NCI-H524 (cell line): Measurements from ENCODE around the gene TBX6.

Source experiments
- DNase-seq, 2 experiments: peaks; one replicate each; lab custom pipeline; 2025; lab: John Stamatoyannopoulos, UW

TBX6 gene

GRCh38 chr16:30113711-30114333 is 22.1 kb upstream of the TBX6 start:
- DNase-seq: no peak

GRCh38 chr16:30113031-30113710 is 21.4 kb upstream of the TBX6 start, which contains the start of gene GDPD3:
TSS of gene GDPD3 (minus strand) at chr16:30113537. CDS start at chr16:30113478, 59 bp downstream.
- no peak for DNase-seq

GRCh38 chr16:30112197-30113030 is 20.7 kb upstream of the TBX6 start:
- peak in 1 of 2 experiments; percentile 40 for DNase-seq

DNA sequence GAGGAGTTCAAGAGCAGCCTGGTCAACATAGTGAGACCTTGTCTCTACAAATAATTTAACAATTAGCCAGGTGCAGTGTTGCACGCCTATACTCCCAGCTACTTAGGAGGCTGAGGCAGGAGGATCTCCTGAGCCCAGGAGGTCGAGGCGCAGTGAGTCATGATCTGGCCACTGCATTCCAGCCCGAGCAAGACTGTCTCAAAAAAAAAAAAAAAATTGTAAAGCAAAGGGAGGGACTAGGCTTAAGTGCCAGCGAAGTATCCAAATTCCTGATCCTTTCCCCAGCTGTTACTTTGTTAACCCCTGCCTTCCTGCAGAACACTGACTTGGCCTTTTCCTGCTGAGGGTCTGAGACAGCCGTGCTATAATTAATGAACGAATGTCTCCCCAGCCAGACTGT is 18.9 kb upstream of the TBX6 start:
- DNase-seq: peak; percentile 74 to 88

- DNase-seq: no peak
Observed at GRCh38 chr16:30108059-30108850, 16.5 kb upstream of the TBX6 start.

GRCh38 chr16:30104492-30104891 is 12.8 kb upstream of the TBX6 start:
- DNase-seq: no peak

DNA sequence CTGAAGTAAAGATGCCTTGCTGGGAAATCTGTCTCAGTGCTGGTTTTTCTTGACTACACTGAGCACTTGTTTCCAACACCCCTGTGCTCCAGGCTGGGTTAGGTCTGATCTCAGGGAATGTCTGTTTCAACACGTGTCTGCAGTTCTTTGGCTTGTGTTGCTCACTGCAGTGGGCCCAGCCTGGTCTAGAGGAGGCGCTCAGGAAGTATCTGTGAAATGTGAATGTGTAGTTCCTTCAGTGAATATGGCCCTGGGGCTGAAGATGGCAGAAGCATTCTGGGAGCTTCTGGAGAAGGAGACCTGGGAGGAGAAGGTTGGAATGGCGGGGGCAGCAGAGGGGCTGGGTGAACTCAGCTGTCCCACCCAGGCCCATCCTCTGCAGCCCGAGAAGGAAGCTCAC is 12.4 kb upstream of the TBX6 start:
- no peak for DNase-seq

DNA sequence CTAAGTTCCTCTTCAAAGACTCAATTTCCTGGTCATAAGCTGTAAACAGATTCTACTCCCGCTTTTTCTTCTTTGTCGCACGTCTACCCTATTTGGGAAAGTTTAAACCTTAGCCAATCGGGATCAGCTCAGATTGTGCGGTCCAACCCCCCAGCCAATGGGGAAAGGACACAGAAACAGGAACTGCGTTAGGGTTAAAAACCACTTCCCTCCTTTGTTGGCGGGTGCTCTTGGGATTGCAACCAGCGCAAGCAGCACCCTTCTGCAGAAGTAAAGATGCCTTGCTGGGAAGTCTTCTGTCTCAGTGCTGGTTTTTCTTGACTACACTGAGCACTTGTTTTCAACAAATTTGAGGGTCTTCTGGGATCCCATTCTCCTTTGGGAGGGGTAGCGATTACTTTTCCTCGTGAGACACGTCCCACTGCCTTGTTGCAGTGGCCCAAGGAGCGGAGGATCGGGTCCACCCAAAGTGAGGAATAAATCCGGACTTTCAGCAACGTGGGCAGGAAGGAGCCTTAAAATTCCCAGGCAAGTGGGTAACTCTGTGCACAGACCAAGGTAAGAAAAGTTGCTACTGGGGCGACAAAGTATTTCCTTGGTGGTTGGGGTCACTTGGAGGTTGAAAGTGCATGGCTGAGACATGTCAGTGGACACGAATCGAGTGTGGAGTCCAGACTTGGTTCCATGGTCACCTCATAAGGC is 5.3 kb upstream of the TBX6 start:
- no peak for DNase-seq

DNA sequence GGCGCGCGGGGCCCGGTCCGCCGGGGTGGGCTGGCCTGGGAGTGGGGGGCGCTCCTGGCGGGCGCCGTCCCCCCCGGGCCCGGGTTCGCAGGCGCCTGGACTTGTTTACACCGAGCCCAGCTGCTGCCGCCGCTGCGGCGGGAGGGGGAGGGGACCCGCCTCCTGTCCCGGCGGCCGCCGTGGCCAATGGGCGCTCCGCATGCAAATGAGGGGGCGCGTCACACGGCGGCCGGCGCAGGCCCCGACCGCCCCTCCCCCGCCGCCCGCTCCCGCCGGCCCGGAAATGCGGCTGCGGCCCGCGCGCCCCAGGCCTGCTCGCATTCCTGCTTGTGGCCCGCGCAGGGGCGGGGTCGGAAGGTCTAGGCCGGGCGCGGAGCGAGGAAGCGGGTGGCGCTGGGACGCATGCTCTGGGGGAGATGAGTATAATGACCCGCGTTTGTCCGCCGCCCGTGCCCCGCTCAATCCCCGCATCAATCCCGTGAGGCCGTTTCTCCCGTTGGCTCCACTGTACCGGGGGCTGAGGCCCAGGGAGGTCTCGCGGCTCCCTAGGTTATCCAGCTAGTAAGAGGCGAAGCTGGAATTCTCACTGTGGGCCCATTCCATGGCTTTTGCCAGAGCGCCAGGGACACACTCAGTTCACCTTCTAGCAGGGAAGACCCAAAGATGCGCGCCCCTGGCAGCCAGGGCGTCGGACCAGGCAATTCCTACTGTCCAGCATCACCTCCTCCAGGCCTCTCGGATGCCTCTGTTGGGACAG is 4.6 kb upstream of the TBX6 start, which contains the start of gene YPEL3:
Gene YPEL3 (minus strand): TSS at position 109 of the 757 bp plus-strand sequence. CDS start 731 bp downstream, outside the sequence.
- DNase-seq: peak; percentile 76 to 92

DNA sequence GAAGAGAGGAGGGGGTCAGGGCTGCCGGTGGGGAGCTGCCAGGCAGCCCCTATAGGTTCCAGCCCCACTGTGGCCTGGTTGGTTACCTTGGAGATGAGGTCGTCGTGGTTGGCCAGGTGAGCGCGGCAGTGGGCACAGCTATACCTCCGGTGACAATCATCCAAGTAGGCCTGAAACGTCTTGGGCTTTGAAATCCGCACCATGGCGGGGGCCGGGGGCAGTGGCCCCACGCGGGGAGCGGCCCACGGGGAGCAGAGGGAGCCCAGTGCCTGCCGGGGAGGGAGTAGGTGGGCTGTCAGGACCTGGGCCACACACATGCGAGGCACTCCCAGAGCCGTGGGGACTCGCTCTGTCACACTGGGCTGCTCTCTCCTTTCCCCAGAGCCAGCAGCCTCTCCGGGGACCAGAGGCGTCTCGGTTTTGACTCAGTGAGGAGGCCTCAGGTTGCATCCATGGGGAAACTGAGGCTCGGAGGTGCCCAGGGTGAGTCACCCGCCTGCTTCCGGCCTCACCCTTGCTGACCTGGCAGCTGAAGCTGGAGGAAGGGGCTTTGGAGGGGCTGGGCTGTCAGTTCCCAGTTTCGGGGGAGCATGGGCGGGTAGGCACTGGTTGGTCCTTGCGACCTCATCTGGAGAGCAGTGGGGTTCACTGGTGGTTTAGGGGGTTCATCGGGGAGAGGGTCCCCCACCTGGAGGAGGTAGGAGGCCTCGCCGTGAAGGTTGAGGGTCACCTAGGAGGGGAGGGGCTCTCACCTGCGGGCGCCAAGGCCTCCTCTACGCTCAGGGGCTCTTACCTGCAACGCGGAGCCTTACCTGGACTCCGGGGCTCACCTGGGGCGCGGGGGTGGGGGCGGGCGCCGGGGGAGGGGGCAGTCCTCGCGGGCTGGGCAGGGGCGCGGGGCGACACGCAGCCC is 3.7 kb upstream of the TBX6 start:
- DNase-seq: no peak

DNA sequence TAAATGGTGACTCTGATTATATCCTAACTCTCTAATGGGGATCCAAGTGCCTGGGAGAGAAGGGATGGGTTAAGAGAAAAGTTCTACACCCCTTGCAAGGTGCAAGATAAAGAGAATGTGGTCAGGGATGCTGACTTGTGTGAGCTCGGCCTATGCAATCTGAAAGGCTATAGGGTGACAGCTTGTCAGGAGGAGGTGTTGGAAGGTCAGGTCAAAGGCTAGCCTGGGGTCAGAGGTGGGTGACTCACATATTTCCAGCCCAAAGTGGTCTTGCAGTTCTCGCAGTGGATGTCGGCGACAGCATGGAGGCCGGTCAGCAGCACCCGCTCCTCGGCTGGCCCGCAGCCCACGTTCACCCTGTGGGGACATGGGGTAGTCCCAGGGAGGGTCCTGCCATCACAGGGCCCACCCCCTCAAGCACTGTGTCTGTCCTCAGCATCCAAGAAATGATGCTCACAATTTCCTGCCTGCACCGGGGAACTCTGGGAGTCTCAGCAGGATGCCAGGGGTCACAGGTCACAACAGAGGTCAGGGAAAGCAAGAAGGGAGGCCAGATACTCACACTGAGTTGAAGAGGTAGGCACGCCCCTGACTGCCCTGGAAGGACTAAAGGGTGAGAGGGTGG is 2.9 kb upstream of the TBX6 start:
- DNase-seq: no peak

DNA sequence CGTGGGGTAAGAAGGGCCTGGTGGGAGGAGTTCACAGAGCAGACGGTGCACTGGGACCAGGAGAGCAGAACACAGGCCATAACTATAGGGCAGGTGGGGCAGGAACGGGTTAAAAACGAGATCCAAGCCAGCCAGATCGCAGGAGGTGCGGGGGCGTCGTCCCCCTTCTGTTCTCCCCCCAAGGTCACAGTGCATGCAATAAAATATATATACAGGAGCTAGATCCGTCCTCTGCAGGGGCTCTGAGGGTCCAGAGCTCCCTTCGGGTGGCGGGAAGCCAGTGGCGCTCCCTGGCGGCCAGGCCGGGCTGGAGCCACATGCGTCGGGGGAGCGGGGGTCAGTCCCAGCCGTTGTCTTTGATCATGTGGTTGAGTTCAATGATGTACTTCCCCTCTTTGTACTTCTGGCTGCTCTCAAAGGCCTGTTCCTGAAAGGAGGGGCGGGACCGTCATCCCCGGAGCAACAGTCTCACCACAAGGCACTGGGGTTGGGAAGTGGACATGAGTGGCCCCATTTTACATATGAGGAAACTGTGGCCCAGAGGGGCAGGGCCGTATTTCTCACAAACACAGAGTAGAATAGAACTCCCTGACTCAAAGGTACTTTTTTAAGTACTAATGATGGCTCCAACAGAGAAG is 768 bp upstream of the TBX6 start:
- DNase-seq: peak; percentile 61 to 84

GRCh38 chr16:30090610-30091331 is 953 bp downstream of the TBX6 start:
- DNase-seq: no peak

DNA sequence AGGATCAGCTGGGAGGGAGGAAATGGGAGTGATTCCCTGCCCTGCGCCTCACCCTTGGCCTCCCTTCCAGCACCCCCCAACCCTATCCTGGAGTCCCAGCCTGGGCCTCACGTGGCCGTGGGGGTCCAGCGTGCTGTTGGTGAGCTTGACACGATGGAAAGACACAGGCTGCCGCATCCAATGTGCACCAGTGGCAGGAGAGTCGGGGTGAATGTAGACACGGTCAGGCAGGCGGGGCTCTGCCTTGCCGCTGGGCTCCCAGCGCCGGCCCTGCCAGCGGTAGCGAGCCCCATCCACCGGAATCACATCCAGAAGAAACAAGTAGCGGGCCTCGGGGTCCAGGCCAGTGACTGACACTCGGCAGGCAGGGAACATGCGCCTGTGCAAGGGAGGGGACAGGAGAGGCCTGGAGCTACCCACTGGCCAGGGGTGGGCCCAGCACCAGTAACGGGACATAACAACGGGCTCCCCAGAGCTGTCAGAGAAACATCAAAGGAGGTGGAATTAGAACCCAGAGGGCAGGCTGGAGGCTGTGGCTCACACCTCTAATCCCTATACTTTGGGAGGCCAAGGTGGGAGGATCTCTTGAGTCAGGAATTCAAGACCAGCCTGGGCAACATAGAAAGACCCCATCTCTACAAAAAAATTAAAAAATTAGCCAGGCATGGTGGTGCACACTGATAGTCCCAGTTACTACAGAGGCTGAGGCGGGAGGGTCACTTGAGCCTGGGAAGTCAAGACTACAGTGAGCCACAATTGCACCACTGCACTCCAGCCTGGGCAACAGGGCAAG is 2.7 kb downstream of the TBX6 start:
- no peak for DNase-seq

DNA sequence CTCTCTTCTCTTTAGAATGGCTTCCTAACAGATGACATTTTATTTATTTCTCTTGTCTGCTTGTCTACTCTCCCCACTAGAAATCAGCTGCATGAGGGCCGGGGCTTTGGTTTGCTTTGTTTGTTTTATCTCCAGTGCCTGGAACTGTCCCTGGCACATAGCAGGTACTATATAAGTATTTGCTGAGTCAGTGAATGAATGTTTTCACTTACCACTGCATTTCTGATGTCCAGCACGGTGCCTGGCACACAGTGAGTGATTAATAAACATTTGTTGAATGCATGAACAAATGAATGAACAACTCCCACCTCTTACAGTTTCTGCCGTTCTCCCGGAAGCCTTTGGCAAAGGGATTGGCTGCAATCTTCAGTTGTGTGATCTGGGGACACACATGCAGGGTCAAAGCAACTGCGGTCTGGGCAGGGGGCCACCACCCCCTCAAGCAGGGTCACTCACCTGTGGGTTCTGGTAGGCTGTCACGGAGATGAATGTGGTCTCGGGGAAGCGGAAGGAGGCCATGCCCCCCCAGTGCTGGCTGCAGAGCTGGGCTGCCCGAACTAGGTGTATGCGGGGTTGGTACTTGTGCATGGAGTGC is 3.4 kb downstream of the TBX6 start:
- DNase-seq: no peak

- DNase-seq: no peak
Observed at GRCh38 chr16:30087181-30087898, 4.4 kb downstream of the TBX6 start.
